Measurements from ENCODE around the gene SHOC2.

The SHOC2 gene

DNA sequence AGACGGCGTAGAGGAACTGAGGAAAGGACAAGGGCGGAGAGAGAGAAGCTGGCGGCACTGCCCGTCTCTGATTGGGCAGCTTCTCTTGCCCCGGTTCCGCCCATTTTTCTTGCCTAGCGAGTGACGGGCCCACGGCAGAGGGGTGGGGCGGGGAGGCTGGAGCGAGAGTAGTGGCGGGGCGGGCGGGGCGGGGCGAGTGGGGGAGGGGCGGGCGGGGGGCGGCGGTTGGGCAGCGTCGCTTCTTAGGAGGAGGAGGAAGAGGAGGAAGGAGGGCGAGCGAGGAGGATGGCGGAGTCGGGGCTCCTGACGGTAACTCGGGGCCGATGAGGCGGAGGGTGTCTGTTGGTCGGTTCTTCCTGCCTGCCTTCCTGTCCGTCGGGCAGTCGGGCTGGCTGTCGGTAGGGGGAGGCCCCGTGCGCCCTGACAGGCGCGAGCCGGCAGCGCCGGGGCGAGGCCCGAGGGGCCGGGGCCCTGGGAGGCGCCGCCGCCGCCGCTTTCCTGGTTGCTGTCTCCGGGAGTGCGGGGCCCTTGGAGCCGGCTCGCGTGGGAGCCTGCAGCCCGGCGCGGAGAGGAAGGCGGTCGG, at the start of gene SHOC2:
TSS of gene SHOC2 (plus strand) at position 256 of the 583 bp plus-strand sequence. CDS start 44,755 bp downstream, outside the sequence.
- peak in 44 of 56 donors; percentile 91 to 100 (median 99) for DNase-seq

DNA sequence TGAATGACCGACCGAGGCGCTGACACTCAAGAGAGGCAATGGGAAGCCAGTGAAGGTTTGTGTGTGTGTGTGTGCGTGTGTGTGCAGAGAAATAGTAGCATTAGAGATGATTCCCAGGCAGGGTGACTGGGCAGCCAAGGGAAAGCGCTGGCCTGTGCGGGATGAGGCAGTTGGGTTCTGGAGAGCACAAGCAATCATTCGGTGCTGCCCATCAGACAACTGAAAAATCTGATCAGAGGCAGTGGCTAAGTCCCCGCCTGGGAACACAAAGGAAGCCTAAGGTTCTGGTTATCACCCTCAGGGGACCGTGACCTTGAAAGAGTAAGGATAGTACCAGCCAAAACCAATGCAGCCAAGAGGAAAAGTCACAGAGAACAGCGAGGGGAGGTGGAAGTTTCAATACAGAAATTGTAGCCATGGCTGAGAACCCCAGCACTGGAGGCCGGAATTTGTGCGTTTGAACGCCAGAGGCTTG, 48.5 kb upstream of the SHOC2 start:
- no peak for DNase-seq

DNA sequence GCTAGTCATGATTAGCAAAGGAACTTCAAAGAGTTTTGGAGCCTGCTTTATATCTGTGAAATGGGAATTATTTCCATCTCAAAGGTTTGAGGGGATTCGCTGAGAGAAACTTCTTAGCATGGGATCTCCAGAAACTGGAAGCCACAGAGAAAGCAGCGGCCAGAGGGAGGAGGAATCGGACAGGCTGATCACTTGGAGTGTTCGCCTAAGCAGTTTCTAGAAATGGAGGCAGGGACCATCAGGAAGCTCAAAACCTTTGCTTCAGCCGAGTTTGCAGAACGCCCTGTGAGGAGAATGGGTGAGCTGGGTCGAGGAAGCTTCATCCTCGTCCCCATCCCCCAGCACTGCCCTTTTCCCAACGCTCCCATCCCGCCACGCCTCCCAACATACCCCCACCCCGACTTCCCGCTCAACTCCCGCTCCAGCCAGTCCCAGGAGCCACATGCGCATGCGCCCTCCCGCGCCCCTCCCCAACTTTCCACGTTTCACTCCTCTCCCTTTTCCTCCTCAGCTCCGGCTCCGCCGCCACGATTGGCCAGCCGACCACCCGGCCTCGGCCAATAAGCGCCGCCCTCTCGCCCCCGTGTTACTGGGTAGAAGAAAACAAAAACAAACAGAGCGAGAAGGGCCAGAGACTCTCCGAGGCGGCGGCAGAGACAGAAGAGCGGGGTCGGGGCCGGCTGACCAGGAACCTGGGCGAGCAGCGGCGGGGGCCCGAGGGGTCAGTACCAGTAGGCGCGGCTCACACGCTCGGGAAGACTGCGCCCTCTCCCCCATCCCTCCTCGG, 47.9 kb upstream of the SHOC2 start, which contains the start of gene PDCD4:
TSS of gene PDCD4 (plus strand) at position 631 of the 787 bp plus-strand sequence. CDS start 4,100 bp downstream, outside the sequence.
- DNase-seq = peak; percentile 84 to 100 (median 99)

DNA sequence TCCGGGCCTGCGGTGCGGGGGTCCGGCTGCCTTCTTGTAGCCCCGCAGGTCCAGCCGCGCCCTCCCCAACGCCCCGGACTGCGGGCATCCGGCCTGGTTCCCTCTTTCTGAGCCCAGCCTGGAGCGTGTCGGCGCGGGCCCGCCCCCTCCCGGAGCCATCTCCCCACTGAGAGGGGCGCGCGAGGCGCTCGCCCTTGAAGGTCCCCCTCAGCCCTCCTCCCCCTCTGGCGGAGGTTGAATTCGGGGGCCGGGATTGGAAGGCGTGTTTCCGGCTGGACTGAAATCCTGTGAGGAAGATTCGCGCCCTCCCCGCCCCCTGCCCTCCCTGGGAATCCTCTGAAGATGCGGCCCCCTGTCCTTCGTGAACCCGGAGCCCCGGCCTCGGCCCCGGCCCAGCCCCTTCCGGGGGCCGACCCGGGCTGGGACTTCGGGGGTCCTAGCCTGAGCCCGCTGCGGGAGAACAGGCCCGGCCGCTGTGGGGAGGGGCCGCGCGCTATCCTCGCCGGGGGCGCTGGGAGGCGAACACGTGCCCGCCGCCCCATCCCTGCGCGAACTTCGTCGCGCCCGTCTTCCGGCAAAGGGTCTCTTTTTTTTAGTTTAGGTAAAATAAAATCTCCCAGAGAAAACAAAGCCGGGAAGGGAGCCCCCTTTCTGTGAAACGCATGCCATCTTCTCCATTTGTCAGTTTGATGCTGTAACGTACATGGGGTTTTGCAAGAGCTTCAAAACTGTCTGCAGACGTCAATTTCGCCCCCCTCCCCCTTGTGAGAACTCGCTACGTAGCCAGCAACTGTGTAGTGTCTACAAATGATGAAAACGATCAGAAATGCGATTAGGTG, 47.0 kb upstream of the SHOC2 start:
- peak in 38 of 56 donors; percentile 13 to 76 (median 60) for DNase-seq

DNA sequence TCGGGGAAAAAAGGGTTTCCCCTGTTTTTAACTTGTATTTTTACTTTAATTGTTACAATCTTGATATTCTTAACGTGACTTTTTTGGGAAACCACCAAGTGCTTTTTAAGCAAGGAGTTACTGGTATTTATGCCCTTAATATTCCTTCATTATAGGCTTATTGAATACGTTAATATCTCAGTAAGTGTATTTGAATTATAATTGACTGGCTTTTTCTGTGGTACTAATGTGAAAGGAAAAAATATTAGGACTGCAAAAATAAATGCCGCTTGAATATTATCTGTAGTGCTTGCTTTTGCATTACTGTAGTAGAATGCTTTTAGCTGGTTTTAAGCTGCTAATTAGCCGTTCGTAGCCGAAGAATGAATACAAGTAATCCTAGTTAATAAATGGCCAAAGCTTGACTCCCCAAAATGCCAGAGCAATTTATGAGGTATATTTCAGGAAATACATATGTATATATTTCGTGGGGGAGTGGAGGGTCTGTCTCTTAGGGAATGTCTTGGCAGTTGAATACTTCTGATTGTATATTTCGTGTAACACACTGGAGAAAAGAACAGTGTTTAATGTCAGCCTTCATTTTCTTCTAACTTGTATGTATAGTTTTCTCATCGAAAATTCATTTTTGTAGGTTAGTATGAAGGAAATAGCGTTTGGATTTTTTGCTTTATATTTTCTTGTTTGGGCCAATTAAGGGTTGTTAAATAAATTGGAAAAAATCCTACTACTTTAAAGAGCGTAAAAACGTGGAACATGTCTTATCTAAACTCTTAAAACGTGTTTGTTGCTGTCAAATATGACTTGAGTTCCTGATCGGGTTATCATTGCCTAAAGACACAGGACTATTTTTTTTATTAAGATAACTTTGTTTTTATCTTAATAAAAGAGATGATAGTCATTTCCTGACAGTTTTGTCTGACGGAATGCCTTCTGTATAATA, 46.1 kb upstream of the SHOC2 start:
- DNase-seq = no peak

DNA sequence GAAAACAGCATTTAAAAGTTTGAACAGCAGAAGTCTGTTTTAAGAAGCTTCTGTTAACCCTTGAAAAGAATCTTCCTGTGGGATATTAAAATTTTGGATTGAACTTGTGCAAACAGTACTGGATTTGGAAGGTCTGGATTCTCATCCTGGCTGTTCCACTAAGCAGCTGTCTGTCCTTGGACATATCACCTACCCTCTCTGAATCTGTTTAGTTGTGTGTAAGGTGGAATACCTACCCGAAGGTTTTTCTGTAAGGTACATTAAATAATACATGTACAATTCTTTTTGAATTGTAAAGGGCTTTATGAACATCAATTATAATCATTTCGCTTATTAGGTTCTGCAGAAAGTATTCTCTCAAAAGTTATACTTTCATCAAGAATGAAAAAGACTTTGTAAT, 45.5 kb upstream of the SHOC2 start:
- no peak for DNase-seq

DNA sequence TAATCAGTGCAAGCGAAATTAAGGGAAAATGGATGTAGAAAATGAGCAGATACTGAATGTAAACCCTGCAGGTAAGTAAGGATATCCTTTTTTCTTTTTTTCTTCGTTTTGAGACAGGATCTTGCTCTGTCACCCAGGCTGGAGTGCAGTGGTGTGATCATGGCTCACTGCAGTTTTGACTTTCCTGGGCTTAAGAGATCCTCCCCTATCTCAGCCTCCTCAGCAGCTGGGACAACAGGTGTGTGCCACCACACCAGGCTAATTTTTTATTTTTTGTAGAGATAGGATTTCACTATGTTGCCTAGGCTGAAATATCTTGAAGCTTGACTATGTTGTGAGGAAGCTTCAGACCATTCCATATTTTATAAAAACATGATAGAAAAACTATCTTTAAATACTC, 43.4 kb upstream of the SHOC2 start:
- no peak for DNase-seq

DNA sequence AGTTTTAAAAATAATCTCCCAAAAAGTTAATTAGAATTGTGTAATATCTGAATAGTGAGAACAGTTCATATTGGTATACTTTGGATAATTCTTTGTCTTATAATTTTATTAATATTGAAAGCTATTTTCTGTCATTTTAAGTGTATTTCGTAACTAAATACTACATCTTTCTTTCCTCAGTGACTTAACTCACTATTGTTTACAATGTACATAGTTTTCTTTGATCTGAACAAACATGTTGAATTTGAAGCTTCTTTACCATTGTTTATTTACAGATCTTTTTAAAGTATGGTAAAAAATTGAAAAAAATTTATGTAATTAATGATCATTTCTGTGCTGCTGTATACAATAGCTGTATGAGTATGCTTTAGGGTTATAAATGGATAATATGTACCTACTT, 42.6 kb upstream of the SHOC2 start:
- no peak for DNase-seq

DNA sequence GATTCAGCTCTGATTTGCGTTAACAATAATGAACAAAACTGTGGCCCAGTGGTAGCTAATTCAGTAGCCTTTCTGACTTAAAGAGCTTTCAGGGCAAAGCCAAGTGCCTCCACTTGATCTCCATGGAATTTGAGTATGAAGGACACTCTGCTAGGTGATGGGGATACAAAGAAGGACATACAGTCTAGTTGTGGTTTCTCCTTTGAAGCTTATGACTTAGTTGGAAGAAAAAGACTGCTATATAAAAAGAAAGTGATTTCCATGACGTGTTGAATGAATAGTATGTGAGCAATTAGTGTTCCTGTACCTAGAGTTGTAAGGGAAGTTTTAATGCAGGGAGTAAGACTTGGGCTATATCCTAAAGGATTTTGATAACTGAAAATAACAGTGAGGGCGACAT, 39.4 kb upstream of the SHOC2 start:
- DNase-seq = no peak

DNA sequence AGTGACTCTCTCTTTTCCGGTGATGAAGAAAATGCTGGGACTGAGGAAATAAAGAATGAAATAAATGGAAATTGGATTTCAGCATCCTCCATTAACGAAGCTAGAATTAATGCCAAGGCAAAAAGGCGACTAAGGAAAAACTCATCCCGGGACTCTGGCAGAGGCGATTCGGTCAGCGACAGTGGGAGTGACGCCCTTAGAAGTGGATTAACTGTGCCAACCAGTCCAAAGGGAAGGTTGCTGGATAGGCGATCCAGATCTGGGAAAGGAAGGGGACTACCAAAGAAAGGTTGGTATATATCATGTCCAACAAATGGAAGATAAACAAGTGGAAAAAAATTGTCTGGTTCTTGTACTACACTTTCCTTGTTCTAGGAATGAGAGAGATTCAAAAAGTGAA, 38.2 kb upstream of the SHOC2 start:
- no peak for DNase-seq

DNA sequence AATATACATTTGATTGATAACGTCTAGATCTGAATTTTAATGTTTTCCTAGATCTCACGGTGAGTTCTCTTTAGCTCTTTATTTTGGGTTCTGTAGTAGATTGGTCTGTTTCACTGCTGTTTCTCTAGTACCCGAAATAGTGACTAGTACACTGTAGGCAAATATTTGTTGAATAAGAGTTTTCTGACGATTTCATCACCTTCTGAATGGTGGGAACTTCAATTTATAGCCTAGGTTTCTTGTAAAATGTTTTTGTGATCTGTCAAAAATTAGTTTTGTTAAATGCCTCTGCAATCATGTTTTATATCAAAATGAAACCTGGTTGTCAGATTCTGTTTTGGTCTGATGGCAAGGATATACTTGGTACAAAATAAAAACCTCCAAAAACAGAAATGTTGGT, 37.5 kb upstream of the SHOC2 start:
- no peak for DNase-seq

DNA sequence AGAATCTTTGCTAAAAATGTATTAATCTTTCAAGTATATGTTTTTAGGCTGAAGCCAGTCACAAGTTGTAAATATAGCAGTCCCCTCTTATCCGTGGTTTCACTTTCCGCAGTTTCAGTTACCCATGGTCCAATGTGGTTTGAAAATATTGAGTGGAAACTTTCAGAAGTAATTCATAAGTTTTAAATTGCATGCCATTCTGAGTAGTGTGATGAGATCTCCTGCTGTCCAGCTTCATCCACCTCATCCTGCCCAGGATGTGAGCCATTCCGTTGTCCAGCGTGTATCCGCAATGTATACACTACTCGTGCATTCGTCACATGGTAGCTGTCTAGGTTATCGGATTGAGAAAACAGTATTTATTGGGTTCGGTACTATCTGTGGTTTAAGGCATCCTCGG, 35.5 kb upstream of the SHOC2 start:
- DNase-seq = no peak

DNA sequence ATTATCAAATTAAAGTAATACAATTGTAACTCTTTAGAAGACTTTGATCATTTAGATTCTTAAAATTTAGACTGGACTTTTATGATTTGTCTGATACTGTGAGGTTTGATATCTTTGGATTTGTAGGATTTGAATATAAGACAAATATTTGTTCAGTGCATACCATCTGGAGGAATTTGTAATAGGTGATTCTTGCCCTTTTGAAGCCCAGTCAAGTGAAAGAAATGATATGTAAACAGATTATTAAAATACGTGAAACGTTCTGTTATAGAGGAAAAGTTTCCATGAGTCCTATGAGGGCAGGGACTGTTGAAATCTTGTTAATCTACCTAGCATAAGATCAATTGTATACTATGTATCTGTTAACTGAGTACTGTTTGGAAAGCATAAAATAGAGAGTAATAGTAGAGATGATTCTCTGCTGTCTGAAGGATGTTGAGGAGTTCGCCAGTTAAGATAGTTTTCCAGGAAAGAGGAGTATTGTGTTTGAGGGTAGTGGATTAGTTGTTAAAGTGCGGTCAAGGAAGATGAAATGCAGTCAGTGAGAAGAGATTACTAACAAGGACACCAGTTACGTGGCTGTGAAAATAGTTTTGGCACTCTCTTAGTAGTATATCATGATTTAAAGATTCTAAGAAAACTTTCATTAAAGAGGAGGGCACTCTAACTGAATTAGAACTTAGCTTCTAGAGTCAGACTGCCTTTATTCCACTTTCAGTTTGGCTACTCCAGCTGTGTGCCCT, 33.3 kb upstream of the SHOC2 start:
- no peak for DNase-seq

DNA sequence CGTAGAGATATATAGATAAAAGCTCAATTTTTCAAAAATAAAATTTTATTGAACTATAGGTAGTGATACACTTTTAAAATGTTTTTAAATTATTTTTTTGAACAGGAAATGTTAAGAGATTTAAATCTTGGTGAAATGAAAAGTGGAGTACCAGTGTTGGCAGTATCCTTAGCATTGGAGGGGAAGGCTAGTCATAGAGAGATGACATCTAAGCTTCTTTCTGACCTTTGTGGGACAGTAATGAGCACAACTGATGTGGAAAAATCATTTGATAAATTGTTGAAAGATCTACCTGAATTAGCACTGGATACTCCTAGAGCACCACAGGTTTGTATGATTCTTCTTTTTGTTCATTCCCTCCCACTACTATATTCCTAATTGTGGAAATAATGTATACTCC, 31.8 kb upstream of the SHOC2 start:
- no peak for DNase-seq

DNA sequence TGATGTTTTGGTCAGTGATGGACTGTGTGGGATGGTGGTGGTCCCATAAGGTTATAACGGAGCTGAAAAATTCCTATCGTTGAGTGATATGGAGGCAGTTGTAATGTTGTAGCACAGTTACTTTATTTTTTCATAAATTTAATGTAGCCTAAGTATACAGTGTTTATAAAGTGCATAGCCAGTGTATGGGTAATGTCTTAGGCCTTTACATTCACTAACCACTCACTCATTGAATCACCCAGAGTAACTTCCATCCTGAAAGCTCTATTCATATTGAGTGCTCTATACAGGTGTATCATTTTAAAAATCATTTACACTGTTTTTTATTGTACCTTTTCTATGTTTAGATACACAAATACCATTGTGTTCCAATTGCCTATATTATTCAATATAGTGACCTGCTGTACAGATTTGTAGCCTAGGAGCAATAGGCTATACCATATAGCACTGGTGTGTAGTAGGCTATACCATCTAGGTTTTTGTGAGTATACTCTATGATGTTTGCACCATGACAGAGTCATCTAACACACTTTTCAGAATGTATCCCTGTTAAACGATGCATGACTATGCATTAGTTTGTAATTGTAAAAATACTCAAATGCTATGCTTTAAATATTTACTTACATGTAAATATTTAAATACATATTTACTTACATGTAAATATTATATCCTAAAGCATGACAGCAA, 26.7 kb upstream of the SHOC2 start:
- no peak for DNase-seq

DNA sequence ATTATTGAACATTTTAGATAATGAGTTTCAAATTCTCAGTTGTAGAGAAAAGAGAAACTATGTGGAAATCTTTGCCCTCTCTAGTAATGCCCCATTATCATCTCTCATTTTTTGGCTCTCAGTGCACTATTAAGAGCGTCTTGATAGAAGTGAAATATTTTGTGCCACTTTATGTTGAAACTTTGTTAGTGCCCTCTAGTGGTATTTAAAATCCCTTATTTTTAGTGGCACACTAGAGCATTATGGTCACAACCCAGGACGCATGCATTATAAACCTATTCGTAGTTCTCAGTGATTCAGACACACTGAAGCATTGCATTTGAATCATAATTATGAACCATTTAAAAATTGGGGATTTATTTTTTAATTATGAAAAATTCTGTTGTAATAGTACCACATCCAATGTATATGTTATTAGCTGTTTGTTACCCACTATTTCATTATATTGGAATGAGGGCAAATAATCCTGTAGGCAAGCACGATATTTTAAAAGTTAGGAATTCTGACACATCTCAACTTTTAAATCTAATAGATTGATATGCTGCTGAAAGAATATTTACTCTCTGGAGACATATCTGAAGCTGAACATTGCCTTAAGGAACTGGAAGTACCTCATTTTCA, 25.7 kb upstream of the SHOC2 start:
- peak in 1 of 56 donors; percentile 17 for DNase-seq

DNA sequence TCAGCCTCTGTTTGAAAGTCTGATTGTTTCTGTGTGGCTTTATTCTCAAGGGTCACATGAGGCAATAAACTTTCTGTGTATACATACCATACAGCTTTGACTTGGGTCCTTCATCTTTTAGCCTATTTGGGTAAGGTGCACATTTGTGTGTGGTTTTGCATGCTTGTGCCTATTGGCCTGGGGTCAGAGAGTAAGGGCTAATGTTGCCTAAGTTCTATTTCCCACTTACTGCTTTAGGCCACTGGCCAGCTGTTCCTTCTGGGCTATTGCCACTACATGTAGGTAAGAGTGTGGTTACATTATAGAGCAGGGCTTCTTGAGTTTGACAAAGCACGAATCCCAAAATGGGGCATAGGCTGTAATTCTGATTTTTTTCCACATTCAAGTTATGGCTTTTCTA, 22.2 kb upstream of the SHOC2 start:
- no peak for DNase-seq

DNA sequence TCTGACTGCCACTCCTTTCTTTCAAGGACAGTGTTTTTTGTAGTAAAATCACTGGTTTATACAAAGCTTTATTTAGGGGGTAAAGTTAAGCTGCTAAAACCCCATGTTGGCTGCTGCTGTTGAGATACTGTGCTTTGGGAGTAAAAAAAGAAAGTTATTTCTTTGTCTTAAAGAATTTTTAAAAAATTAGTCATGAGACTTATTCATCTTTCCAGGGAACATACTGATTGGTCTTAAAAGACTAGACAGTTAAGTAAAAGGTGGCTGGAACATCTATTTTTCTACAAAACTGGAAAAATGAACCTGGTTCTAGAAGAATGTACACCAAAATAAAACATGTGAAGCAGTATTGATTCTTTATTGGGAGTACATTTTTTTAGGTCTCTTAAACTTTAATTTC, 21.0 kb upstream of the SHOC2 start:
- no peak for DNase-seq

DNA sequence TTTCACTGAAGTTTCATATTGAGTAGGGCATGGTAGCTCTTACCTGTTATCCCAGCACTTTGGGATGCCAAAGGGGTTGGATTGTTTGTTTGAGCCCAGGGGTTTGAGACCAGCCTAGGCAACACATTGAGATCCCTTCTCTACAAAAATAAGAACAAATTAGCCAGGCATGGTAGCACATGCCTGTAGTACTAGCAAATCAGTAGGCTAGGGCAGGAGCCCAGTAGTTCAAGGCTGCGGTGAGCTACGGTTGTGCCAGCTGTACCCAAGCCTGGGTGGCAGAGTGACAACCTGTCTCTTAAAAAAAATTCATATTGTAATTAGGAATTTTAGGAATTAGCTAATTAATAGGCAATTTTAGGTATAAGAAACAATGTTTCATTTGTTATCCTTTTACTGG, 18.4 kb upstream of the SHOC2 start:
- DNase-seq = no peak

Data from amygdala (tissue), 56 donors.